Inflammatory macrophage (primary cell): ENCODE results near the gene PRR13.
"Not testable (repeated sequence)": the region's sequence is repeated elsewhere in the genome, so short reads cannot be mapped to it uniquely, and the experiment has no call there.

ENCODE experiments used
- DNase-seq, 2 donors: peaks; one replicate each; pipeline ENCODE4 v3.0.0-alpha.2; 2020 to 2022

Gene PRR13

DNA sequence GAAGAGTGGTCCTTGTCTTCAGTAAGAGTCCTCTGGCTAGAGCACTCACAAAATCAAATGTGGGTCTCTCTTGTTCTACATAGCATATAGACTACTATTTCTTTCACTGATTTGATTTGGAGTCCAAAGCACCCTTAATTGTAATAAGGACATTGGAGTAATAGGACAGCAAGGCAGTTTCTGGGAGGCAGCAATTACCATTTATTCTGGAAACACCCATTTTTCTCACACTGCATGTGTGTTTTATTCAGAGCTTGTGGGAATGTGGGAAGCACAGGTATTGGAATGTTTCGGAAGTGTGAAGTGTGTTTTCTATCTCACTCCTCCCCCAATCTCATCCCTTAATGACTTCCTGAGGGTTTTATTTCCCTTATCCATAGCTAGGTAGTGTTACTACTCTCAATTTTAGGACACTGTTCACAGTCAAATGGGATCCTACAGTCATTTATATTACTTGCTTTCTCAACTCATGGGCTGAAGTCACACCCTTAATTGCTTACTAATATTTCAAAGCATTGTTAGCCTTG is 30.6 kb downstream of the PRR13 start:
- DNase-seq, result no peak

GRCh38 chr12:53474077-53474476 is 32.5 kb downstream of the PRR13 start:
- DNase-seq, result no peak

- DNase-seq, result peak; percentile 36 to 45
These were observed 33.3 kb downstream of the PRR13 start for GRCh38 chr12:53474819-53475218.

DNA sequence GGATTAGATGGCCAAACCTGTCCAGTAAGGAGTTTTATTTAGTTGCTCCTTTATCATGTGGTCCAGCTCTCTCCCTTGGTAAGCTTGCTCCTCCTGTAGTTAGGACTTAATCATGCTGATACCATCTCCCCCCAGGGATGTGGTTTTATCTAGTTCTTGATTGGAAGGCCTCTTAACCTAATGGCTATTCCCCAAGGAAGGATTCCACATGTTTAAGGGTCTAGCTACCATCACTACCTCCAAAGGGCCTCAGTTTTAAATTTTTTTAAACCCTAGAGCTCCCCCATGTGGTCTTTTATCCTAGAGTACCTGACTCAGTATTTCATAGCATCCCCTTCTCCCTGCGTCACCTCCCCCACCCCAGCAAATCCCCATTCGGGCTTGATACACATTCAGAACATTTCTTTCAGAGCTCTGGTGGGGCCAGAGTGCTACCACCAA is 35.3 kb downstream of the PRR13 start:
- no peak for DNase-seq

GRCh38 chr12:53478865-53479264 is 37.3 kb downstream of the PRR13 start:
- DNase-seq, result no peak

GRCh38 chr12:53479331-53479730 is 37.8 kb downstream of the PRR13 start:
- DNase-seq, result no peak

DNA sequence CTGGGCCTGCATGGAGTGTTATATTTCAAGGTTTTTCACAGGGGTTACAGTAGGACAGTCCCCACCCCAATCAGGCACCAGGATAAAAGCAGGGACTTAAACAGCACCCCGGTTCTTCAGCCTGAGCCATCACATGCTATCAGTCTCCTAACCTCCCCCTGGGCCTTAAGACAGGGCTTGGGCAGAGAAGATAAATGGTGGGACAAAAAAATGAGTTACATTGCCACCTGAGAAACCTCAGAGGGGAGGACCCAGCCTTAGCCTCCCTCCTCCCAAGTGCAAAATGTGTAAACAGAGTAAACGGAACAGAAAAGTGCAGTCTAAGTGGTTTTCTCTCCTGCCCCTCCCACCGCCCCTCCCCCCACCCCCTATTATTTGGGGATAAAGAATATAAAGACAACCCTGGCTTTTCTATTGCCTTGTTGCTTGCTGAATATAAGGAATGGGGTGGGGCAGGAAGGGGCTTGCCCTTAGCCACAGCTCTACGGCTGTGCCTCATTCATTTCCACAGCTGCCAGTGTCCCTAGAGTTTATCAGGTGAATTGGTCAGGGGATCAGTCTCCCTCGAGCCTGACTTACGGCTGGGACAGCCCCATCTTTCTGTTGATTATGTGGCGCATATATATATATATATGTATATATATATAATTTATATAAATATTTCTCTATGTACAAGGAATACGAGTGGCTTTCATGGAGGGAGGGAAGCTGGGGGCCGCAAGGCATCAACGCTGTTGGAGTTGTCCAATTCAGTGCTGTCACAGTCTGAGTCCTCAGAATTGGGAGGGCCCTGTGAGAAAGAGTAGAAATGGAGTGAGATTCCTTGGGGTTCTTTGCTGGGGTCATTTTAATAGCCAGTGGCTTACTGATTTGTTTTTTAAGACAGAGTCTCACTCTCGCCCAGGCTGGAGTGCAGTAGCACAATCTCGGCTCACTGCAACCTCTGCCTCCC is 39.2 kb downstream of the PRR13 start:
- no peak for DNase-seq

DNA sequence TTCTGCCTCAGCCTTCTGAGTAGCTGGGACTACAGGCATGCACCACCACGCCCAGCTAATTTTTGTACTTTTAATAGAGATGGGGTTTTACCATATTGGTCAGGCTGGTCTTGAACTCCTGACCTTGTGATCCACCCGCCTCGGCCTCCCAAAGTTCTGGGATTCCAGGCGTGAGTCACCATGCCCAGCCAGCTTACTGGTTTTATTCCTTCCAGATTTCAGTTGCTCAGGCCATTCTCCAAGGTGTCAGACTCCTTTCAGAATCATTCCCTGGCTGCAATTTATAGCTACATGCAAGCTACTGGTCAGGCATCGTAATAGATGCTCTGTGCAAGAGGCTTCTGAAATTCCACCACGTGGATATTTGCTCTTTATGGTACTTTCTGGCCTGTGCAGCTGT is 39.9 kb downstream of the PRR13 start:
- DNase-seq, result not testable (repeated sequence)

GRCh38 chr12:53481939-53482586 is 40.5 kb downstream of the PRR13 start:
- DNase-seq, result no peak

DNA sequence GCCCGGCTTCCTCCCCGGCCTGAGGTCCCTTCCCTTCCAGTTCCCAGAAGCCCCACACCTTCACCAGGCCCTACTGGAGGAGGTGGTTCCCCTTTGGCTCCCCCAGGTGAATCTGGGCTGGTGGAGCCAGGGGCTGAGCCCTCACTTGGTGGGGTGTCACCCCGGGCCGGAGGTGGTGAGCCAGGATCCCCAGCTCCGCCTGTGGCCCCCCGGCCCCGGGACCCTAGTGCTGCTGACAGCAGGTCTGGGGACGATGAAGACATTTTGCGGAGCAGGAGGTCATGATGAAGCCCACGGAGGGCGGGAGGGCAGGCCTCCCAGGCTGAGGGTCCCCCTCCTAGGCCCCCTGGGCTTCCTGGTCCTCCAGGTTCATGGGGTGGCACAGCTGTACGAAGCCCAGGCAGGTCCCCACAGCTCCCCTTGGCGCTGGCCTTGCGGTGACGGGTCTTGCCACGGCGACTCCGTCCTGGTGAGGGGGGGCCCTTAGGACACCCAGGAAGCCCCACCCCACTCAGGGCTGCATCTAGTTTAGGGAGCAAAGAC is 41.2 kb downstream of the PRR13 start:
- no peak for DNase-seq

- no peak for DNase-seq
These were observed 41.9 kb downstream of the PRR13 start for GRCh38 chr12:53483225-53483978.

DNA sequence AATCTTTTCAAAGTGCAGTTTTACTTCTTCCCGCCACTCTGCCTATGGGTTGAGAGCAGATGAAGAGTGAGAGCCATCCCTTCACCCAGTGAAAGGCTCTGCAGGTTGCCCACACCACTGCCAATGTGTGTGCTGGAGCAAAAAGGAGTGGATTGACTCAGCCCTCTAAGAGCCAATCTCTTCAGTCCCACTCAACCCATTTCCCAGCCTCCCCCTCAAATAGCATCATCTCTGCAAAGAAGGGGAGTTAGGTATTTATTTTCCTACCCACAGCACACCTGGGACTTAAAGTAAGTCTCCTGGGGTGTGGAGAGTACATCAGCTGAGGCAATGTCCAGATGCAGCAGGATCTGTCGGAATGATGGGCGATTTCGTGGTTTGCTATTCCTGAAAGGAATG is 42.4 kb downstream of the PRR13 start:
- DNase-seq, result no peak

DNA sequence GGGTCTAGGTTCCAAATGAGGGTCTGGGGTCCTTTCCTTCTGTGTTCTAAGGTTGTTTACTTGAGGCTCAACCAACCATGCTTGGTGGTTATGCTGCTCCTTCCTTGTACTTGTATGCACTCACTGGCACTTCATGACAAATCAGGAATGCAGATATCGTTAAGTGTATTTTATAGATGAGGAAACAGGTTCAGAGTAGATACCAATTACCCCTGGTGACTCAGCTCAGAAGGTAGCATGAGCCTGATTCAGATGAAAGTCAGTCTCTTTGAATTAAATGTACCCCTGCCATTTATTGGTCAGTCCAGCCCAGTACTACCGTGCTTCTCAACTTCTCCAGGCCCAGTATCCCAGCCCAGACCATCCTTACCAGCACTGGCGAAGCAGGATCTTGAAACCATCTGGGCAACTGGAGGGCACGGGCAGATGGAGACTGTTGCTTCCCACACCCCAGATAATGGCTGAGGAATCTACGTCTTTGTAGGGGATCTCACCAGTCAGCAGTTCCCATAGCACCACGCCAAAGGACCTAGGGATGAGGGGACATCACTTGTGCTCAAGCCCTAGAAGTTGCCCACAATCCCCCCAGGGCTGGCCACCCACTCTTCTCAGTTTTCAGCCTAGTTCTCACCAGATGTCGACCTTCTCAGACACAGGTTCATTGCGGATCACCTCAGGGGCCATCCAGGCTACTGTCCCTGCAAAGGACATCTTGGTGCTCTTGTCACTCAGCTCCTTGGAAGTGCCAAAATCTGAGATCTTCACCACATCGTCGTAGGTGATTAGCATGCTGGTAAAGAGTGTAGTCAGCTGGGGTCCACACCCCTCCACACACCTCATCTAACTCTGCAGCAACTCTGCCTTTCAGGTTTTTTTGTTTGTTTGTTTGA is 43.4 kb downstream of the PRR13 start:
- DNase-seq, result no peak

- no peak for DNase-seq
These were observed 44.6 kb downstream of the PRR13 start for GRCh38 chr12:53485955-53486735.

- no peak for DNase-seq
These were observed 45.4 kb downstream of the PRR13 start for GRCh38 chr12:53486736-53487487.

DNA sequence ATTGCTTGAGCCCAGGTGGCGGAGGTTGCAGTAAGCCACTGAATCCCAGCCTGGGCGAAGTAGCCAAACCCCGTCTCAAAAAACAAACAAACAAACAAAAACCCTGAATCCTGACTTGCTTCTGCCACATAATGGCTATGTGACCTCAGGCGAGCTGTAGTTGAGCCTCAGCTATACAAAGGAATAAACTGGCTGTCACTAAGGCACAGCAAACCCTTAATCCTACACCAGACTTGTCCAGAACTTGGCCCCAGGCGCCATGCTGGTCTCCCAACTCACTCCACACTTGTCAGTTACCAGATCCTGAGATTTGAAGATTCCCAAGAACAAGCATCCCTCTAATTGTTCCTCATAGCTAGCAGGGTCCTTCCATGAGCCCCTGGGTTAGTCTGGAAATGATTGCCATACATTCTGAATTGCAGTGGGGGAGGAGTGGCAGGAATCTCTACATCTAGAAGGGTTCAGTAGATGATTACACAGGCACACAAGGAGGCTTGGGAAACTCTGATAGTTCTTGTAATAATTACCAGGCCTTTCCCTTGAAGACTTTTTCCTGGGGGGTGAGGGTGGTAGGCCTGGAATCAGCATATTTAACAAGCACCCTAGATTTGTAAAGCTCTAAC is 47.8 kb downstream of the PRR13 start:
- no peak for DNase-seq

- no peak for DNase-seq
These were observed 50.7 kb downstream of the PRR13 start for GRCh38 chr12:53492188-53492587.

DNA sequence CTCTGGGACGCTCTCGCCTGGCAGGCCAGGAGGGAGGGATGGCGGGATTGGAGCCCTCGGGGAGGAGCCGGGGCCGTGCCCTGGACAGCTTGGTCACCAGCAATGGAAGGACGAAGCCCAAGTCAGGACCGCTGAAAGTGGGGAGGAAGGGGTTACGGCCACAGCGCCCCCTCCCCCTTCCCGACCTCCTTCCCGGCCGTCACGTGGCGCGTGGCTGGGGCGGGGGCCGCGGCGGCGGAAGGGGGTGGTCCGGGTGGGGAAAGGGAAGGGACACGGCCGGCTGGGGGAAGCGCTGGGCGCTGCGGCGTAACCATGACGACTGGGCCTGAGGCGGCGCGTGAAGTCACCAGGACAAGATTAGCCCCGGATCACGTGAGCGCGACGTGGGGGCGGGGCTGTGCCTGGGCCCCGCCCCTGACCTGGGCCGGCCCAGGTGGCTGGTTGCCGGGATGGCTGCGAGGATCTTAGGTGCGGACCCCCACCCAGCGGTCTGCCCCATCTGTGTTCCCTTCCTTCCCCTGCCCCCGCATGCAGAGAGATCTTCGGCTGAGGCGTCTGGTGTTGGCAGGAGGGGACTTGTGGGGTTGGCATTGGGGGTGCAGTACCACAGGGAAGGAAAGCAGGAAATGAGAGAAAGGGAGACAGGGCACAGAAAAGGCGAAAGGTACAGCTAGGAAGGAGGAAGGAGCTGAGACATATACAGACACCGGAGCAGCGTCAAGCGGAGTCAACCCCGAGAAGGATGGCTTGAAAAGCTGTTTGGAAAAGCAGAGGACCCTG is 51.5 kb downstream of the PRR13 start:
- peak; percentile 79 to 91 for DNase-seq
